NB4 (cell line): Measurements from ENCODE around the gene ZBTB4.
"Not testable (repeated sequence)": the region's sequence is repeated elsewhere in the genome, so short reads cannot be mapped to it uniquely, and the experiment has no call there.

Experiments used
- POLR2A ChIP-seq: IDR thresholded peaks from 2 replicates; pipeline ENCODE4 v1.6.1; 2011; ENCODE audit warnings: mild to moderate bottlenecking; ENCODE audit not compliant: insufficient read length; ENCODE audit errors: extremely low read depth
- TF ChIP-seq, protein P1 (sequence below): IDR thresholded peaks from one replicate; pipeline ENCODE4 v1.5.1; 2012; ENCODE audit warnings: low read depth, low read length
- TF ChIP-seq, protein P2 (sequence below): IDR thresholded peaks from 2 replicates; pipeline ENCODE4 v1.6.1; 2011; ENCODE audit warnings: low read depth, low read length

DNA sequence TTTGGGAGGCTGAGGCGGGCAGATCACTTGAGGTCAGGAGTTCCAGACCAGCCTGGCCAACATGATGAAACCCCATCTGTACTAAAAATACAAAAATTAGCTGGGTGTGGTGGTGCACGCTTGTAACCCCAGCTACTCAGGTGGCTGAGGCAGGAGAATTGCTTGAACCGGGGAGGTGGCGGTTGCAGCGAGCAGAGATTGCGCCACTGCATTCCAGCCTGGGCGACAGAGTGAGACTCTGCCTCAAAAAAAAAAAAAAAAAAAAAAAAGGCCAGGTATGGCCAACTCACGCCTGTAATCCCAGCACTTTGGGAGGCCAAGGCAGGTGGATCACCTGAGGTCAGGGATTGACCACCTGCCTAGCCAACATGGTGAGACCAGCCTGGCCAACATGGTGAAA, 4.7 kb downstream of the ZBTB4 start:
- TF ChIP-seq, protein P1, sequence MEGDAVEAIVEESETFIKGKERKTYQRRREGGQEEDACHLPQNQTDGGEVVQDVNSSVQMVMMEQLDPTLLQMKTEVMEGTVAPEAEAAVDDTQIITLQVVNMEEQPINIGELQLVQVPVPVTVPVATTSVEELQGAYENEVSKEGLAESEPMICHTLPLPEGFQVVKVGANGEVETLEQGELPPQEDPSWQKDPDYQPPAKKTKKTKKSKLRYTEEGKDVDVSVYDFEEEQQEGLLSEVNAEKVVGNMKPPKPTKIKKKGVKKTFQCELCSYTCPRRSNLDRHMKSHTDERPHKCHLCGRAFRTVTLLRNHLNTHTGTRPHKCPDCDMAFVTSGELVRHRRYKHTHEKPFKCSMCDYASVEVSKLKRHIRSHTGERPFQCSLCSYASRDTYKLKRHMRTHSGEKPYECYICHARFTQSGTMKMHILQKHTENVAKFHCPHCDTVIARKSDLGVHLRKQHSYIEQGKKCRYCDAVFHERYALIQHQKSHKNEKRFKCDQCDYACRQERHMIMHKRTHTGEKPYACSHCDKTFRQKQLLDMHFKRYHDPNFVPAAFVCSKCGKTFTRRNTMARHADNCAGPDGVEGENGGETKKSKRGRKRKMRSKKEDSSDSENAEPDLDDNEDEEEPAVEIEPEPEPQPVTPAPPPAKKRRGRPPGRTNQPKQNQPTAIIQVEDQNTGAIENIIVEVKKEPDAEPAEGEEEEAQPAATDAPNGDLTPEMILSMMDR = not testable (repeated sequence)
- TF ChIP-seq, protein P2, sequence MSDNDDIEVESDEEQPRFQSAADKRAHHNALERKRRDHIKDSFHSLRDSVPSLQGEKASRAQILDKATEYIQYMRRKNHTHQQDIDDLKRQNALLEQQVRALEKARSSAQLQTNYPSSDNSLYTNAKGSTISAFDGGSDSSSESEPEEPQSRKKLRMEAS = not testable (repeated sequence)
- TF ChIP-seq POLR2A = not testable (repeated sequence)
